Peyer's patch (tissue), 4 donors: ENCODE measurements around the gene CSMD2.

Experiments used
- POLR2A ChIP-seq, 2 donors: fragments of 450-650 bp; IDR thresholded peaks; one replicate each; pipeline ENCODE4 v1.5.1; 2017; ENCODE audit warnings: antibody characterized with exemption in 2 of 2, mild to moderate bottlenecking in 2 of 2, moderate library complexity in 2 of 2
- TF ChIP-seq, protein P1 (sequence below), 6 experiments: fragments of 450-650 bp in 4 of 6; fragments of 200-600 bp in 2 of 6; sonication (generic) in 1 of 6; IDR thresholded peaks; one replicate each; pipeline ENCODE4 v1.5.1; 2017 to 2019; ENCODE audit warnings: antibody characterized with exemption in 6 of 6, mild to moderate bottlenecking in 3 of 6, moderate library complexity in 1 of 6

- TF ChIP-seq, protein P1, sequence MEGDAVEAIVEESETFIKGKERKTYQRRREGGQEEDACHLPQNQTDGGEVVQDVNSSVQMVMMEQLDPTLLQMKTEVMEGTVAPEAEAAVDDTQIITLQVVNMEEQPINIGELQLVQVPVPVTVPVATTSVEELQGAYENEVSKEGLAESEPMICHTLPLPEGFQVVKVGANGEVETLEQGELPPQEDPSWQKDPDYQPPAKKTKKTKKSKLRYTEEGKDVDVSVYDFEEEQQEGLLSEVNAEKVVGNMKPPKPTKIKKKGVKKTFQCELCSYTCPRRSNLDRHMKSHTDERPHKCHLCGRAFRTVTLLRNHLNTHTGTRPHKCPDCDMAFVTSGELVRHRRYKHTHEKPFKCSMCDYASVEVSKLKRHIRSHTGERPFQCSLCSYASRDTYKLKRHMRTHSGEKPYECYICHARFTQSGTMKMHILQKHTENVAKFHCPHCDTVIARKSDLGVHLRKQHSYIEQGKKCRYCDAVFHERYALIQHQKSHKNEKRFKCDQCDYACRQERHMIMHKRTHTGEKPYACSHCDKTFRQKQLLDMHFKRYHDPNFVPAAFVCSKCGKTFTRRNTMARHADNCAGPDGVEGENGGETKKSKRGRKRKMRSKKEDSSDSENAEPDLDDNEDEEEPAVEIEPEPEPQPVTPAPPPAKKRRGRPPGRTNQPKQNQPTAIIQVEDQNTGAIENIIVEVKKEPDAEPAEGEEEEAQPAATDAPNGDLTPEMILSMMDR (IDR thresholded peaks at IDR 0.05): no peak
- no peak for TF ChIP-seq POLR2A (IDR thresholded peaks at IDR 0.05)
These were observed 248.2 kb downstream of the CSMD2 start for GRCh38 chr1:33916786-33917185.
